PC-3 (cell line): ENCODE results near the gene LAYN.

Experiments used
- CTCF ChIP-seq: fragments of 300-600 bp; sonication (generic); conservative IDR thresholded peaks from 2 replicates; pipeline ENCODE4 v1.5.1; 2017; ENCODE audit warnings: antibody characterized with exemption, low read depth, mild to moderate bottlenecking, low read length
- EZH2 ChIP-seq: fragments of 300-600 bp; sonication (generic); IDR thresholded peaks from one replicate; pipeline ENCODE4 v1.6.1; 2017; ENCODE audit warnings: antibody characterized with exemption, mild to moderate bottlenecking, low read length; ENCODE audit not compliant: unreplicated experiment

- TF ChIP-seq CTCF (no peak; the same call in 1 of the 2 replicates), EZH2 (no peak)
Observed at GRCh38 chr11:111557425-111558111, 17.0 kb downstream of the LAYN start.
